Measurements from ENCODE around the gene EPC1.

GRCh38 chr10:32298075-32298812 is 48.7 kb downstream of the EPC1 start:
- TF ChIP-seq ZNF561 (tag by site-specific recombination; IDR thresholded peaks at IDR 0.05; ENCODE audit: borderline replicate concordance) = no peak
- no peak for TF ChIP-seq AEBP2 (tag by site-specific recombination; IDR thresholded peaks at IDR 0.05; ENCODE audit: borderline replicate concordance)
- TF ChIP-seq HOXA7 (CRISPR knock-in tag; IDR thresholded peaks at IDR 0.05; ENCODE audit: borderline replicate concordance) = no peak
- TF ChIP-seq PATZ1 (tag by site-specific recombination; IDR thresholded peaks at IDR 0.05) = no peak
- TF ChIP-seq ZSCAN5A (tag by site-specific recombination; IDR thresholded peaks at IDR 0.05) = no peak
- TF ChIP-seq ZNF837 (tag by site-specific recombination; IDR thresholded peaks at IDR 0.05) = no peak
- no peak for TF ChIP-seq REST (tag by site-specific recombination; IDR thresholded peaks at IDR 0.05)
- TF ChIP-seq CTCF (tag by site-specific recombination; IDR thresholded peaks at IDR 0.05) = no peak
- TF ChIP-seq ZNF174 (tag by site-specific recombination; IDR thresholded peaks at IDR 0.05) = no peak
- TF ChIP-seq REPIN1 (tag by site-specific recombination; IDR thresholded peaks at IDR 0.05; ENCODE audit: low read depth) = no peak
- no peak for TF ChIP-seq WT1 (tag by site-specific recombination; IDR thresholded peaks at IDR 0.05)
- TF ChIP-seq PRDM2 (tag by site-specific recombination; IDR thresholded peaks at IDR 0.05; ENCODE audit: borderline replicate concordance) = no peak
- TF ChIP-seq ZNF274 (IDR thresholded peaks at IDR 0.05; ENCODE audit: low read length) = no peak
- no peak for TF ChIP-seq ZNF274 (tag by site-specific recombination; IDR thresholded peaks at IDR 0.05; ENCODE audit: borderline replicate concordance)
